ENCODE measurements around the gene BCO1.

BCO1 gene

DNA sequence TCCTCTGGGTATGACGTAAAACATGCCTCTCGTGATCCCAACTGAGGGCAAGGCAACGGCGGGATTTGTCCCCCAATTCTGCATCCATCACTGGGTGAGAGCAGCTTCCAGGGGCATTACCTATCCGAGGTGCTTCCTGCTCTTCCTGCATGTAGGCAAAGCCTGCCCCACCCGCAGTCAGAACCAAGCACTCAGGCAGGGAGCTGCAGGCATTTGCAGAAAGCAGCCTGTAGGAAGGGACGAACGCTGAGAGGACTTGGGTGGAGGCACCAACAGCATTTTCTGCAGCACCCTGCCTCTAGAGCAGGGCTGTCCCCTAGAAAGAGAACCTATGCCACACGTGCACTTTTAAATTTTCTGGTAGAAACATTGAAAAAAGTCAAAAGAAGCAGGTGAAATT, 5.5 kb downstream of the BCO1 start:
- in situ Hi-C loops (cut with HindIII; ENCODE audit: low pct_ligation_motif_present, low sequenced_read_pairs) = no loop called here

DNA sequence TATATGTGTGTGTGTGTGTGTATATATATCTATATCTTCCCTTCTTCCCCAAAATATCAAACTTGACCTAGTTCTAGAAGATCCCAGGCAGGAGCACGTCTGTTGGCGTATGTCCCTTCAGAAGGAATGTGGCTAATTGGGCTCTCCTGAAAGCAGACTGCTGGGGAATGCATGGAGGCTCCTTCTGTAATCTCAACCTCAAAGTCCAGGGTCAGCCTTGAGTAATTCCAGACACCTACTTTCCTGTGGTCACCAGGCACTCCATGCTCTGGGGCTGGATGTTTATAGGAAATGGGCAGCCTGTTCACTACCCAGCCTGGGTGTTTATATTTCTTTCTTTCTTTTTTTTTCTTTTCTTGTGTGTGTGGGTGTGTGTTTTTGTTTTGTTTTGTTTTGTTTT, 13.4 kb downstream of the BCO1 start:
- Histone ChIP-seq H3K4me3 (ENCODE audit: low read depth, low read length) (no peak overlapping the region), H3K27me3 (replicated peaks) (no peaks in the 10 kb centered on the region), H3K36me3 (replicated peaks) (no peaks in the 10 kb centered on the region), H3K27ac (no peak overlapping the region)
- in situ Hi-C loops (cut with HindIII; ENCODE audit: low pct_ligation_motif_present, low sequenced_read_pairs) = no loop called here
- peak; percentile 8 for DNase-seq
- TF ChIP-seq, protein P1, sequence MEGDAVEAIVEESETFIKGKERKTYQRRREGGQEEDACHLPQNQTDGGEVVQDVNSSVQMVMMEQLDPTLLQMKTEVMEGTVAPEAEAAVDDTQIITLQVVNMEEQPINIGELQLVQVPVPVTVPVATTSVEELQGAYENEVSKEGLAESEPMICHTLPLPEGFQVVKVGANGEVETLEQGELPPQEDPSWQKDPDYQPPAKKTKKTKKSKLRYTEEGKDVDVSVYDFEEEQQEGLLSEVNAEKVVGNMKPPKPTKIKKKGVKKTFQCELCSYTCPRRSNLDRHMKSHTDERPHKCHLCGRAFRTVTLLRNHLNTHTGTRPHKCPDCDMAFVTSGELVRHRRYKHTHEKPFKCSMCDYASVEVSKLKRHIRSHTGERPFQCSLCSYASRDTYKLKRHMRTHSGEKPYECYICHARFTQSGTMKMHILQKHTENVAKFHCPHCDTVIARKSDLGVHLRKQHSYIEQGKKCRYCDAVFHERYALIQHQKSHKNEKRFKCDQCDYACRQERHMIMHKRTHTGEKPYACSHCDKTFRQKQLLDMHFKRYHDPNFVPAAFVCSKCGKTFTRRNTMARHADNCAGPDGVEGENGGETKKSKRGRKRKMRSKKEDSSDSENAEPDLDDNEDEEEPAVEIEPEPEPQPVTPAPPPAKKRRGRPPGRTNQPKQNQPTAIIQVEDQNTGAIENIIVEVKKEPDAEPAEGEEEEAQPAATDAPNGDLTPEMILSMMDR (IDR thresholded peaks at IDR 0.05; ENCODE audit: low read depth, low read length, missing control alignments) = no peak

More for the DNA sequence above, 5.5 kb downstream of the BCO1 start:
- Histone ChIP-seq H3K4me3 (ENCODE audit: low read depth, low read length) (no peak overlapping the region), H3K36me3 (replicated peaks) (no peaks in the 10 kb centered on the region), H3K27me3 (replicated peaks) (no peaks in the 10 kb centered on the region), H3K27ac (no peak overlapping the region)
- no peak for DNase-seq
- TF ChIP-seq, protein P1 (IDR thresholded peaks at IDR 0.05; ENCODE audit: low read depth, low read length, missing control alignments) = no peak

DNA sequence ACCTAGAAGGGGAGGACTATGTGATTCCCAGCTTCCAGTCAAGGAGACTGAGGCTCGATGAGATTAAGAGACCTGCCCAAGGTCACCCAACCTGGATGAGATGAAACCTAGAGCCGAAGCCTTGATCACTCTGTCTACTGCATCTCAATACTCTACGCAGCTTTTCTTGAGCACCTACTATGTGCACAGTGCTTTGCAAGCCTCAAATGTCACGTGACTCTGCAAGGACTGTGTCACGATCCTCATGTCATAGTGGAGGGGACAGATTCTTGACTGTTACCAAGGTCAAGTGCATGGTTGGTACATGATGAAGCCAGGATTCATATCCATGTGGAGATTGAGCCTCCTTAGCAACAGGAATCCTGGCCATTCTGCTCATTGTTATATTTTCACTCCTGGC, 14.7 kb downstream of the BCO1 start:
- Histone ChIP-seq H3K27ac (no peak overlapping the region), H3K27me3 (replicated peaks) (no peaks in the 10 kb centered on the region), H3K36me3 (replicated peaks) (no peaks in the 10 kb centered on the region), H3K4me3 (ENCODE audit: low read depth, low read length) (no peak overlapping the region)
- TF ChIP-seq, protein P1 (IDR thresholded peaks at IDR 0.05; ENCODE audit: low read depth, low read length, missing control alignments) = no peak
- in situ Hi-C loops (cut with HindIII; ENCODE audit: low pct_ligation_motif_present, low sequenced_read_pairs) = no loop called here
- no peak for DNase-seq

DNA sequence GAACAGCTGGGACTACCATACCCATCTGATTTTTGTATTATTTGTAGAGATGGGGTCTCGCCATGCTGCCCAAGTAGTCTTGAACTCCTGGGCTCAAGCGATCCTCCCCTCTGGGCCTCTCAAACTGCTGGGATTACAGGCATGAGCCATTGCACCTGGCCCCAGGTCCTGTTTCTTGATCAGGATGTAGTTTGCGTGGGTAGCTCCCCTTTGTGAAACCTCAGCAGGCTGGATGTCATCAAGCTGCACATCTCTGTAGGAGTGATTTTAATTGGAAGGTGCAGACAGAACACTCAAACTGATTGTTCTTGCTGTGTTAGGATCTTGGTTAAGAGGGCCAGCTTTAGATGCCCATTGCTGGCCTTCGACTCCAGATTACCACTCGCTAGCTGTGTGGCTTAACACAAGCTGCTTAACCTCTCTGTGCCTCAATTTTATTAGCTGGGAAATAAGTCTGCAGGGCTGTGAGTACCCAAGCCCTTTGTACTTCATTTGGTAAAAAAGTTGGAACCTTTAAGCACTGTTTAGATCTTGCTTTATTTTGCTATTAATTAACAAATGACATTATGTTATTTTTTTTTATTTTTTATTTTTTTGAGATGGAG, 16.5 kb downstream of the BCO1 start:
- no peak overlapping the region for H3K27ac ChIP-seq
- no peaks in the 10 kb centered on the region for H3K36me3 ChIP-seq (replicated peaks)
- TF ChIP-seq, protein P1 (IDR thresholded peaks at IDR 0.05; ENCODE audit: low read depth, low read length, missing control alignments) = no peak
- no peak overlapping the region for H3K4me3 ChIP-seq (ENCODE audit: low read depth, low read length)
- H3K27me3 ChIP-seq (replicated peaks) = no peaks in the 10 kb centered on the region
- DNase-seq = no peak
- in situ Hi-C loops (cut with HindIII; ENCODE audit: low pct_ligation_motif_present, low sequenced_read_pairs) = no loop called here

DNA sequence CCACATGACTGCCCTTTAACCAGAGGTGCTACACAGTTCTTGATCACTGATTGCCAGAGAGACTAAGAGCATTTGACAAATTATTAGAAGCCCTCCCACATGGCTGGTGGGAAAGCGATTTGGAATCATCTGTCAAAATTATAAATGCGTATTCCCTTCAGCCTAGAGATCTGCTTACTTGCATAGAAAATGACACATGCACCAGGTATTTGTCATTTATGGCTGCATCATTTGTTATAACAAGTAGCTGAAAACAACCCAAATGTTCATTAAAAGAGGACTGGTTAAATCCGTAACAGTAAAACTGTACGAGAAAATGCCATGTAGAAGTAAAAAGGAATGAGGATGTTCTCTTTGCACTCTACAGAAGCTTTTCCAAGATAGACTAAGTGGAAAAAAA, 21.4 kb downstream of the BCO1 start:
- no peak overlapping the region for H3K4me3 ChIP-seq (ENCODE audit: low read depth, low read length)
- in situ Hi-C loops (cut with HindIII; ENCODE audit: low pct_ligation_motif_present, low sequenced_read_pairs) = no loop called here
- TF ChIP-seq, protein P1 (IDR thresholded peaks at IDR 0.05; ENCODE audit: low read depth, low read length, missing control alignments) = no peak
- H3K36me3 ChIP-seq (replicated peaks) = no peaks in the 10 kb centered on the region
- no peak overlapping the region for H3K27ac ChIP-seq
- DNase-seq = no peak
- no peaks in the 10 kb centered on the region for H3K27me3 ChIP-seq (replicated peaks)

DNA sequence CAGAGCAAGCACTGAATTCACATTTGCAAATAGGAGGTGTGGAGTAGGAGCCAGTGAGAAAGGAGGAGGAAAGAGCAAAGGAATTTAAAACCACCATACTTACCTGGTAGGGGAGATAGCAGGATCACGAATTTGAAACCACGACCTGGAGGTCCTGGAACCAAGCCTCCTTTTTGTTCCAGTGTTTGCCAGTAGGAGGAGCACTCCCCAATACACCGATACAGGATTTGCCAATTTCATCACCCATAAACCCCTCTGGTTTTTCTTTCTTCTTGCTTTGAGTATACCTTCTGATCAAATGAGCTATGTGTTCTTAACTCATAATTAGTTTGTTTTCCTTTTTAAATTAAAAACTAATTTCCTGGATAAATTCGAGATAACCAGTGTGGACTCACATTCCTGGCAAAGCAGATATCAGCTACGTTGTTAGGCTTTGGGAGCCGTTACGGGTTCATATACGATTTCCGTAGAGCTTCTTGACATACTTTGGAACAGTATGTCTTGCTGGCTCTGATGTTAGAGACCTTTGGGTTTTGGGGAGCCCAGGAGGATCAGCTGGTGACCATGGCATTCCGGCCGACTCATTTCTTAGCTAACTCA, 22.7 kb downstream of the BCO1 start:
- no peak overlapping the region for H3K27ac ChIP-seq
- no peak for DNase-seq
- TF ChIP-seq, protein P1 (IDR thresholded peaks at IDR 0.05; ENCODE audit: low read depth, low read length, missing control alignments) = peak; percentile 82
- H3K27me3 ChIP-seq (replicated peaks) = no peaks in the 10 kb centered on the region
- in situ Hi-C loops (cut with HindIII; ENCODE audit: low pct_ligation_motif_present, low sequenced_read_pairs) = no loop called here
- no peak overlapping the region for H3K4me3 ChIP-seq (ENCODE audit: low read depth, low read length)
- H3K36me3 ChIP-seq (replicated peaks) = no peaks in the 10 kb centered on the region
